B cell (primary cell): Measurements from ENCODE around the gene CERS6. TPM values are rescaled to one million over a fixed set of nuclear protein-coding genes. Genes with fewer than 3 reads are reported as not detected.

ENCODE experiments used
- ATAC-seq: fragments of 200-7000 bp; cut with Tn5 transposase; one replicate; pipeline ENCODE4 v1.10.0; 2021; ENCODE audit warnings: low read depth, mild to moderate bottlenecking, moderate number of reproducible peaks, moderate library complexity
- CTCF ChIA-PET: fragments of 350-600 bp; sonication (Branson Sonifier 250); formaldehyde crosslinking; loops from one replicate; lab custom pipeline; 2021; ENCODE audit warnings: antibody characterized with exemption, inconsistent platforms; lab: Charles Lee
- POLR2A ChIA-PET: fragments of 350-600 bp; sonication (Branson Sonifier 250); formaldehyde crosslinking; loops from one replicate; lab custom pipeline; 2021; ENCODE audit warnings: antibody characterized with exemption; lab: Charles Lee
- DNase-seq: peaks from one replicate; pipeline ENCODE4 v3.0.0; 2013
- H2AFZ ChIP-seq: 2 replicates; pipeline ENCODE4 v1.6.1; 2012; ENCODE audit warnings: mild to moderate bottlenecking, low read depth, low read length; ENCODE audit not compliant: insufficient read depth, poor library complexity, severe bottlenecking
- H3K27ac ChIP-seq, 2 donors: 1 replicate in 1 of 2; 2 replicates in 1 of 2; pipeline ENCODE4 v1.5.1; 2012 to 2013; ENCODE audit warnings: low read length in 2 of 2, mild to moderate bottlenecking in 2 of 2, moderate library complexity in 1 of 2
- H3K27me3 ChIP-seq, 4 experiments: fragments of 200-600 bp in 1 of 4; sonication (generic) in 1 of 4; replicated peaks in 1 of 4; 1 replicate in 2 of 4; 2 replicates in 2 of 4; pipeline versions ENCODE4 v1.6.1 to v1.7.0; 2013 to 2016; ENCODE audit warnings: low read length in 3 of 4, mild to moderate bottlenecking in 2 of 4, mixed read lengths in 1 of 4, moderate library complexity in 1 of 4; ENCODE audit not compliant: insufficient read depth in 4 of 4, control insufficient read depth in 3 of 4; ENCODE audit errors: control extremely low read depth in 1 of 4
- H3K36me3 ChIP-seq, 2 experiments: replicated peaks in 1 of 2; 1 replicate in 1 of 2; 2 replicates in 1 of 2; pipeline versions ENCODE4 v1.6.1 to v1.7.1; 2013; ENCODE audit warnings: low read length in 1 of 2; ENCODE audit not compliant: insufficient read depth in 2 of 2, control insufficient read depth in 1 of 2; ENCODE audit errors: control extremely low read depth in 1 of 2, extremely low read depth in 1 of 2
- H3K4me1 ChIP-seq, 2 donors: fragments of 200-600 bp in 1 of 2; sonication (generic) in 1 of 2; 1 replicate in 1 of 2; 2 replicates in 1 of 2; pipeline versions ENCODE4 v1.5.1 to v1.6.1; 2013 to 2017; ENCODE audit warnings: low read length in 2 of 2; ENCODE audit not compliant: control insufficient read depth in 2 of 2, insufficient read depth in 2 of 2
- H3K4me2 ChIP-seq: replicated peaks from 2 replicates; pipeline ENCODE3; 2012; ENCODE audit warnings: mild to moderate bottlenecking, low read depth, low read length; ENCODE audit not compliant: poor library complexity, severe bottlenecking
- H3K4me3 ChIP-seq, 5 experiments: fragments of 200-600 bp in 1 of 5; sonication (generic) in 1 of 5; 1 replicate in 3 of 5; 2 replicates in 2 of 5; pipeline versions ENCODE4 v1.5.1 to v1.7.0; 2011 to 2016; ENCODE audit warnings: low read length in 4 of 5, mild to moderate bottlenecking in 4 of 5, low read depth in 2 of 5, control low read depth in 1 of 5, moderate library complexity in 1 of 5; ENCODE audit not compliant: insufficient read depth in 1 of 5; ENCODE audit errors: control extremely low read depth in 1 of 5, extremely low read depth in 1 of 5
- H3K79me2 ChIP-seq: fragments of 200-600 bp; sonication (generic); one replicate; pipeline ENCODE4 v1.6.0; 2016; ENCODE audit warnings: low read length; ENCODE audit not compliant: control insufficient read depth, insufficient read depth
- H3K9ac ChIP-seq: fragments of 200-600 bp; sonication (generic); 2 replicates; pipeline ENCODE4 v1.6.1; 2017; ENCODE audit warnings: mild to moderate bottlenecking, low read length, moderate library complexity
- H3K9me3 ChIP-seq, 3 donors: one replicate each; pipeline versions ENCODE4 v1.6.1 to v1.7.1; 2013; ENCODE audit warnings: low read length in 2 of 3; ENCODE audit not compliant: control insufficient read depth in 2 of 3, insufficient read depth in 1 of 3; ENCODE audit errors: control extremely low read depth in 1 of 3
- H4K20me1 ChIP-seq: 2 replicates; pipeline ENCODE4 v1.6.0; 2012; ENCODE audit warnings: mild to moderate bottlenecking, low read length; ENCODE audit not compliant: insufficient read depth, control insufficient read depth, poor library complexity, severe bottlenecking
- H3K27ac Mint-ChIP-seq: one replicate; pipeline ENCODE4 v1.8.0; 2021; ENCODE audit warnings: mixed read lengths
- H3K27me3 Mint-ChIP-seq: one replicate; pipeline ENCODE4 v1.8.0; 2021; ENCODE audit warnings: mixed read lengths
- H3K4me1 Mint-ChIP-seq: one replicate; pipeline ENCODE4 v1.8.0; 2021; ENCODE audit warnings: mixed read lengths
- H3K4me3 Mint-ChIP-seq: one replicate; pipeline ENCODE4 v1.8.0; 2021; ENCODE audit warnings: mixed read lengths
- H3K9me3 Mint-ChIP-seq: one replicate; pipeline ENCODE4 v1.8.0; 2022; ENCODE audit warnings: mixed read lengths; ENCODE audit not compliant: insufficient read depth
- CTCF ChIP-seq: fragments of 200-600 bp; IDR thresholded peaks from one replicate; pipeline ENCODE4 v1.8.0; 2022; ENCODE audit warnings: antibody characterized with exemption, mild to moderate bottlenecking
- EZH2 ChIP-seq: IDR thresholded peaks from 2 replicates; pipeline ENCODE4 v1.6.1; 2012; ENCODE audit warnings: borderline replicate concordance, low read depth, mild to moderate bottlenecking, moderate library complexity, low read length; ENCODE audit not compliant: insufficient read depth, poor library complexity, severe bottlenecking
- WGBS: methylation state at CpG from one replicate; pipeline ENCODE4 v1.1.5; 2013; ENCODE audit warnings: missing lambda C conversion rate; ENCODE audit not compliant: insufficient coverage; 5-methylcytosine and 5-hydroxymethylcytosine counted together
- intact Hi-C: fragments of 100-400 bp; cut with micrococcal nuclease; formaldehyde crosslinking; loops from one replicate; pipeline ENCODE4 v1.10.0; 2022
- polyA plus RNA-seq: library from polyadenylated mRNA; depleted of rRNA; stranded (reverse); fragments of >200 nt; gene quantifications from 2 replicates; pipeline ENCODE4 v1.2.3, GENCODE V29; 2012
- total RNA-seq, 2 donors: library from RNA; stranded (reverse); fragments of 120-200 nt in 1 of 2; gene quantifications; 1 replicate in 1 of 2; 2 replicates in 1 of 2; pipeline versions ENCODE4 v1.2.3 to v1.2.4, GENCODE V29; 2013 to 2022

CERS6 gene
- total and polyA plus RNA-seq, 2 donors (not counting 1 experiment from before 2014, with no cell fraction given) = 2.2 to 5.5 TPM

DNA sequence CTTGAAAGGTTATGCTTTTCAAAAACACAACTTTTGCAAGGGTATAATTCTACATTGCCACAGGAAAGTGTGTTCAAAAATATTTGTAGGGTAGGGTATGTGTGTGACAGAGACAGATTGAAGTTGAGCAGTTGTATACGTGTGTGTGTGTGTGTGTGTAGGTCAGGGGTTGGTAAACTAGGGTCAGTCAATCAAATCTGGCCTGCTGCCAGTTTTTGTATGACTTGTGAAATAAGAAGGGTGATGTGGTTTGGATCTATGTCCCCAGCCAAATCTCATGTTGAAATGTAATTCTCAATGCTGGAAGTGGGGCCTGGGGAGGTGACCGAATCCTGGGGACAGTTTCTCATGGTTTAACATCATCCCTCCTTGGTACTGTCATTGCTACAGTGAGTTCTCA lies 148.2 kb downstream of the CERS6 start:
- Mint-ChIP-seq H3K27me3 (no peaks in the 10 kb centered on the region), H3K27ac (no peak overlapping the region), H3K4me3 (no peak overlapping the region), H3K9me3 (peaks cover 17% of the 10 kb centered on the region), H3K4me1 (peaks cover 48% of the 10 kb centered on the region)
- peaks cover 34 to 35% of the 10 kb centered on the region in 2 donors for H3K4me1 ChIP-seq
- POLR2A ChIA-PET = no interaction called here
- 50% methylated on average over 1 of the region's 2 CpGs for WGBS
- H2AFZ ChIP-seq = no peak overlapping the region
- no peak for TF ChIP-seq EZH2
- no peak for TF ChIP-seq CTCF
- CTCF ChIA-PET = no interaction called here
- H3K79me2 ChIP-seq = peaks cover 33% of the 10 kb centered on the region
- intact Hi-C loops = loop anchor here (5.0 kb wide), 1 partner anchor 147 kb away; the partner anchor contains the start of gene CERS6
- DNase-seq (no peak), ATAC-seq (no peak)
- H4K20me1 ChIP-seq = no peaks in the 10 kb centered on the region
- H3K4me3 ChIP-seq = no peak overlapping the region
- no peaks in the 10 kb centered on the region for H3K27me3 ChIP-seq
- H3K4me2 ChIP-seq = no peak overlapping the region
- H3K9ac ChIP-seq = no peak overlapping the region
- no peak overlapping the region for H3K27ac ChIP-seq
- no peaks in the 10 kb centered on the region for H3K36me3 ChIP-seq
- peaks cover 0 to 15% (median 14%) of the 10 kb centered on the region in 3 donors for H3K9me3 ChIP-seq

DNA sequence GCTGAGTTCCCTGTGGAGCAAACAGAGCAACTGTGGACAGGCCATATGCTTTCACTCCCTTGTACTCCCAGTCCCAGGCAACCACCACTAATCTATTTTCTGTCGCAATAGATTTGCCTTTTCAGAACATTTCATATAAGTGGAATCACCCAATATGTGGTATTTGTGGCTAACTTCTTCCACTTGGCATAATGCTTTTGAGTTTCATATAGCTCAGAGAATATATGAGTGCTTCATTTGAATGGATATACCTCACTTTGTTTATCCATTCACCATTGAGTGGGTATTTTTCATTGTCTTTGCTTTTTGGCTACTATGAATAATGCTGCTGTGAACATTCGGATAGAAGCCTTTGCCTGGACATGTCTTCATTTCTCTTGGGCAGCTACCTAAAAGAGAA lies 151.9 kb downstream of the CERS6 start:
- no peak overlapping the region for H3K27ac Mint-ChIP-seq
- H3K9me3 Mint-ChIP-seq = peaks cover 19% of the 10 kb centered on the region
- Histone ChIP-seq H3K4me1 (peaks cover 6 to 7% of the 10 kb centered on the region in 2 donors), H3K27ac (no peak overlapping the region), H3K9me3 (peaks cover 0 to 15% (median 14%) of the 10 kb centered on the region in 3 donors), H3K27me3 (no peaks in the 10 kb centered on the region), H4K20me1 (no peaks in the 10 kb centered on the region), H2AFZ (no peak overlapping the region), H3K4me2 (no peak overlapping the region), H3K4me3 (no peak overlapping the region), H3K79me2 (peaks cover 33% of the 10 kb centered on the region), H3K36me3 (no peaks in the 10 kb centered on the region), H3K9ac (no peak overlapping the region)
- no peak for TF ChIP-seq CTCF
- TF ChIP-seq EZH2 = no peak
- ATAC-seq = no peak
- DNase-seq = no peak
- ChIA-PET CTCF (no interaction called here), POLR2A (no interaction called here)
- intact Hi-C loops = no loop called here
- no peaks in the 10 kb centered on the region for H3K27me3 Mint-ChIP-seq
- WGBS = no CpG with 5 or more reads among the region's 2 CpGs
- H3K4me1 Mint-ChIP-seq = peaks cover 19% of the 10 kb centered on the region
- H3K4me3 Mint-ChIP-seq = no peak overlapping the region
